ENCODE measurements around the gene PARP8.
"Not testable (repeated sequence)": the region's sequence is repeated elsewhere in the genome, so short reads cannot be mapped to it uniquely, and the experiment has no call there.

PARP8 gene

GRCh38 chr5:50770441-50770840 lies 104.0 kb downstream of the PARP8 start:
- no peak for DNase-seq (ENCODE audit: low read depth in 3 of 3, low spot score in 1 of 3)

DNA sequence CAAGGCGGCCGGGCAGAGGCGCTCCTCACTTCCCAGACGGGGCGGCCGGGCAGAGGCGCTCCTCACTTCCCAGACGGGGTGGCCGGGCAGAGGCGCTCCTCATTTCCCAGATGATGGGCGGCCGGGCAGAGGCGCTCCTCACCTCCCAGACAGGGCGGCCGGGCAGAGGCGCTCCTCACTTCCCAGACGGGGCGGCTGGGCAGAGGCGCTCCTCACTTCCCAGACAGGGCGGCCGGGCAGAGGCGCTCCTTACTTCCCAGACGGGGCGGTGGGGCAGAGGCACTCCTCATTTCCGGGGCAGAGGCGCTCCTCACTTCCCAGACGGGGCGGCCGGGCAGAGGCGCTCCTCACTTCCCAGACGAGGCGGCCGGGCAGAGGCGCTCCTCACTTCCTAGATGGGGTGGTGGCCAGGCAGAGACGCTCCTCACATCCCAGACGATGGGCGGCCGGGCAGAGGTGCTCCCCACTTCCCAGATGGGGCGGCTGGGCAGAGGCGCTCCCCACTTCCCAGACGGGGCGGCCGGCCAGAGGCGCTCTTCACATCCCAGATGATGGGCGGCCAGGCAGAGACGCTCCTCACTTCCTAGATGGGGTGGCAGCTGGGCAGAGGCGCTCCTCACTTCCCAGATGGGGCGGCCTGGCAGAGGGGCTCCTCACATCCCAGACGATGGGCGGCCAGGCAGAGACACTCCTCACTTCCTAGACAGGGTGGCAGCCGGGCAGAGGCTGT lies 108.2 kb downstream of the PARP8 start:
- DNase-seq (ENCODE audit: low read depth in 3 of 3, low spot score in 1 of 3) = not testable (repeated sequence)

GRCh38 chr5:50786073-50786472 lies 119.6 kb downstream of the PARP8 start:
- DNase-seq (ENCODE audit: low read depth in 3 of 3, low spot score in 1 of 3) = no peak

- no peak for DNase-seq (ENCODE audit: low read depth in 3 of 3, low spot score in 1 of 3)
These were observed 125.4 kb downstream of the PARP8 start for GRCh38 chr5:50791813-50792212.

GRCh38 chr5:50792843-50793242 lies 126.4 kb downstream of the PARP8 start:
- DNase-seq (ENCODE audit: low read depth in 3 of 3, low spot score in 1 of 3) = no peak

GRCh38 chr5:50794812-50795211 lies 128.4 kb downstream of the PARP8 start:
- DNase-seq (ENCODE audit: low read depth in 3 of 3, low spot score in 1 of 3) = no peak

- no peak for DNase-seq (ENCODE audit: low read depth in 3 of 3, low spot score in 1 of 3)
These were observed 131.6 kb downstream of the PARP8 start for GRCh38 chr5:50798002-50798401.

DNA sequence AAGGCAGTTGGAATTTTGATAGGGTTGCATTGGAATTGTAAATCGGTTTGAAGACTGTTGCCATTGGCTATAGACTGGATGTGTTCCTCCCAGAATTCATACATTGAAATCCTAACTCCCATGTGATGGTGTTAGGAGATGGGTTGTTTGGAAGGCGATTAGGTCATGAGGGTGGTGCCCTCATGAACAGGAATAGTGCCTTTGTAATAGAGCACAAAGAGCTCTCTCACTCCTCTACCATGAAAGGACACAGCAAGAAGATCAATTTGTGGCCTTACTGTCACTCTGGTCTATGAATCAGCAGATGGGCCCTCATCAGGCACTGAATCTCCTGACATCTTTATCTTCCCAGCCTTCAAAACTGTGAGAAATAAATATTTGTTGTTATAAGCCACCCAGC lies 133.2 kb downstream of the PARP8 start:
- DNase-seq (ENCODE audit: low read depth in 3 of 3, low spot score in 1 of 3) = no peak

DNA sequence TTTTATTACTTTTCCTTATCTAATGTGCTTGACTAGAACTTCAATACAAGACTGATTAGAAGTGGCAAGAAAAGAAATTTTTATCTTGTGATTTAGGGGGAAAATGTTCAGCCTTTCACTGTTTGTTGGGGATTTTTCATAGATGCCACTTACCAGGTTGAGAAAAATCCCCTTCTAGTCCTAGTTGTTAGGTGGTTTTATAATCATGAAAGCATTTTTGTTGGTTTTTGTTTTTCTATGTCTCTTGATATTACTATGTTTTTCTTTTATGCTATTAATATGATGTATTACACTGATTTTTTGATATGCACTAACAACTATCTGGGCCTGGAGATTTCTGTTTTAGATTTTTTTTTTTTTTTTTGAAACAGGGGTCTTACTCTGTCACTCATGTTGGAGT lies 134.0 kb downstream of the PARP8 start:
- no peak for DNase-seq (ENCODE audit: low read depth in 3 of 3, low spot score in 1 of 3)

GRCh38 chr5:50807661-50808060 lies 141.2 kb downstream of the PARP8 start:
- no peak for DNase-seq (ENCODE audit: low read depth in 3 of 3, low spot score in 1 of 3)

DNA sequence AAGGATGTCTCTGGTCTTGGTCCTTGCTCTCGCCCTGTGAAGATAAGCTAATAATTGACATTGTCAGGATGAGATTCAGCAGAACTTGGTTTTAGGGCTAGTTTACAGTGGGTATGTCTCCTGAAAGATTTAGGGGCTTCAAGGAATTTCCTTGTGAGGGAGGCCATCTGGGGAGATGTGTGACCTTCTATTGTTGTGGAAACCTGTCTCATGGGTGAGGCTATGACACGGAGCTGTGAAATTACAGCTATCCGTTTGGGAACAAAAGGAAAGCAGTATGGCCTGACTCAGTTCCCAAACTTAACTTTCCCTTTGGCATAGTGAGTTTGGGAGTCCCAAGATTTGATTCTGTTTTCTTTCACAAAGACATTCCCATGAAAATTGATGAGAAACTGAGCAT lies 142.0 kb downstream of the PARP8 start:
- no peak for DNase-seq (ENCODE audit: low read depth in 3 of 3, low spot score in 1 of 3)

DNA sequence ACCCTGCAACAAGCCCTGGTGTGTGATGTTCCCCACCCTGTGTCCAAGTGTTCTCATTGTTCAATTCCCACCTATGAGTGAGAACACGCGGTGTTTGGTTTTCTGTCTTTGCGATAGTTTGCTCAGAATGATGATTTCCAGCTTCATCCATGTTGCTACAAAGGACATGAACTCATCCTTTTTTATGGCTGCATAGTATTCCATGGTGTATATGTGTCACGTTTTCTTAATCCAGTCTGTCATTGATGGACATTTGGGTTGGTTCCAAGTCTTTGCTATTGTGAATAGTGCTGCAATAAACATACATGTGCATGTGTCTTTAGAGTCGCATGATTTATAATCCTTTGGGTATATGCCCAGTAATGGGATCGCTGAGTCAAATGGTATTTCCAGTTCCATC lies 145.3 kb downstream of the PARP8 start:
- DNase-seq (ENCODE audit: low read depth in 3 of 3, low spot score in 1 of 3) = not testable (repeated sequence)

DNA sequence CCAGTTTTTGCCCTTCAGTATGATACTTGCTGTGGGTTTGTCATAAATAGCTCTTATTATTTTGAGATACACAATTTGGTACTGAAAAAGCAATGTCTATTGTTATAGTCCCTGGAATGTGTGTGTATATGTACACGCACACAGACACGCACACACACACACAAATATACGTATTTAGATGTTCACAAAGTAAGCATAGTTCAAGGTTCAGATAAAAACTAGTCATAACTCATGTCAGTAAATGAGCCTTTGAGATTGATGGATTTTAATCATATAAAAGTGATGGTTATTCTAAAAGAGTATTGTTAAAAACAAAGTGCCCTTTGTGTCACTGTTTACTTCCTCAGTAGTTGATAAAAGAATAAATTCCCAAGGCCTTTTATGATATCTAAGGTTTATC lies 147.3 kb downstream of the PARP8 start:
- no peak for DNase-seq (ENCODE audit: low read depth in 3 of 3, low spot score in 1 of 3)

DNA sequence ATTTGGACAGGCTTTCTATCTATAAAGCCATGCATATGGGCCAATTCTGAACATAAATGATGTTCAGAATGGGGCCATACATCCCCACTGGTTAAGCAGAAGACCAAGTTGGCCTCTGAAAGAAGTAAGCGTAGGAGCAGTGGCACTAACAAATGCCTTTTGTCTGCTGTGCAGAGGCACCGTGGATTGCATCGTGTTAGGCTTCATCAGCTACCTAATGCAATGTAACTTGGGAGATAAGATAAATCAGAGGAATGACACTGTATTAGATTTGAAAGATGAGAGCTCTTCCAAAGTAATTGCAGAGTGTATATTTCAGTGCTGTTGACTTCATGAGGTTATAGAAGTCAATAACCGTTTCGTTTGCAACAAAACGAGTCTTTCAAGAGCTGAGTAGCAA lies 148.1 kb downstream of the PARP8 start:
- DNase-seq (ENCODE audit: low read depth in 3 of 3, low spot score in 1 of 3) = no peak

DNA sequence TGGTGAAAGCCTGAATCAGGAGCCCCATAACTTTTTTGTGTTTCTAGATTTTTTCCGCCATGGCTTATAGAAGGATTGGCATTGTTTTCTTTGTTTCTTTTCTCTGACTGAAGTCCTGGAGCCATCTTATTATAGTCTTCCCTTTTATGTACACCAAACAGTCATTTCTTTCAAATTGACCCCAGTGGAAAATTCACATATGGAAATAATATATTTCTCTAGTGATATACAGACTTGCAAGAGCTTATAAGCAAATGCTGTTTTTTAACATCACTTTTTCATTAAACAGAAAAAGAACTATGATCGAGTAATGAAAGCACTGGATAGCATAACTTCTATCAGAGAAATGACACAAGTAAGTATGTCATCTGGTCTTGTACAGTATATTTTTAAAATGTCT lies 155.6 kb downstream of the PARP8 start:
- no peak for DNase-seq (ENCODE audit: low read depth in 3 of 3, low spot score in 1 of 3)

GRCh38 chr5:50822761-50823160 lies 156.3 kb downstream of the PARP8 start:
- DNase-seq (ENCODE audit: low read depth in 3 of 3, low spot score in 1 of 3) = no peak

GRCh38 chr5:50823568-50823967 lies 157.1 kb downstream of the PARP8 start:
- DNase-seq (ENCODE audit: low read depth in 3 of 3, low spot score in 1 of 3) = no peak

- no peak for DNase-seq (ENCODE audit: low read depth in 3 of 3, low spot score in 1 of 3)
These were observed 157.7 kb downstream of the PARP8 start for GRCh38 chr5:50824109-50824508.

DNA sequence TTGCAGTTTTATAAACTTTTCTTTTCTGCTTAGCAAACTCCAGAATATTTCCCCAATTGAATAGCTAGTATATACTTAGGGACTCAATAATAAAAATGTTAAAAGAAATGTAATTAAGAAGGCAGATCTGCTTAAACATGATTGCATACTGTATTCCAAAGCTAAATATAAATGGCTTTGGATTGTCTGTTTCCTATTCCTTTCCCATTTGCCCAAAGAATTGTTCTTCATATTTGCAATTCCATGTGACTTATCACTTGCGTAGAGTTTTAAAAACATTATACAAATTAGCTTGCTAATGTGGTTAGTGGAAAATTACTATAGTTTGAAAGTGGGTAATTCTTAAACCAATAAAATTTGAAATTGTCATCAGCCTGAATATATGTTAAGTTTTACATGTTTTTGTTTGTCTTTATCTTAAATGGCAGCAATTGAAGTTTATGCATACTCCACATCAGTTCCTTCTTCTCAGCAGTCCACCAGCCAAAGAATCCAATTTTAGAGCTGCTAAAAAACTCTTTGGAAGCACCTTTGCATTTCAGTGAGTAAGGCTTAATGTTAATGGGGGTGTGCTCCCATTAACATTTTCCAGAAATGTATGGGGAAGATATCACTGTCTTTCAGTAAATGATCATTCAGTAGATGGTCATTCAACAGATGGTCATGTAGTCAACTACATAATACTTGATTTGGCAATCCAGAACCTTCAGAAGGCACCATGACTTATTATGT lies 161.2 kb downstream of the PARP8 start:
- DNase-seq (ENCODE audit: low read depth in 3 of 3, low spot score in 1 of 3) = no peak

DNA sequence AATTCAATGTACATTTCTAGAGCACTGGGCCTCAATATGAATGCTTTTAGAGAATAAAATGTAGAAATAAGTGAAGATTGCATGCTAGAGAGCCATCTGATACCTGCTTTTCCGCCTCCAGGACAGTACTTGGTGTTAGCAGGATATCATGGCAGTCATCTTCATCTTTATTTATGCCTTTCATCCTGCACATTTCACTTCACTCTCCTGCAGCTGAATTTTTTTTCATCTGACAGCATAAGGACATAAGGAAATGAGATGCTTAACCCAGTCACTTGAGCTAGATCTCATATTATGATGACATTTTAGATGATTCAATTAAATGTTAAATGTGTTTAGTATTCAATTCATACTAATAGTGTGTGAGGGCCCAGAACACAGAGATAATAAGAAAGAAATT lies 162.6 kb downstream of the PARP8 start:
- no peak for DNase-seq (ENCODE audit: low read depth in 3 of 3, low spot score in 1 of 3)

DNA sequence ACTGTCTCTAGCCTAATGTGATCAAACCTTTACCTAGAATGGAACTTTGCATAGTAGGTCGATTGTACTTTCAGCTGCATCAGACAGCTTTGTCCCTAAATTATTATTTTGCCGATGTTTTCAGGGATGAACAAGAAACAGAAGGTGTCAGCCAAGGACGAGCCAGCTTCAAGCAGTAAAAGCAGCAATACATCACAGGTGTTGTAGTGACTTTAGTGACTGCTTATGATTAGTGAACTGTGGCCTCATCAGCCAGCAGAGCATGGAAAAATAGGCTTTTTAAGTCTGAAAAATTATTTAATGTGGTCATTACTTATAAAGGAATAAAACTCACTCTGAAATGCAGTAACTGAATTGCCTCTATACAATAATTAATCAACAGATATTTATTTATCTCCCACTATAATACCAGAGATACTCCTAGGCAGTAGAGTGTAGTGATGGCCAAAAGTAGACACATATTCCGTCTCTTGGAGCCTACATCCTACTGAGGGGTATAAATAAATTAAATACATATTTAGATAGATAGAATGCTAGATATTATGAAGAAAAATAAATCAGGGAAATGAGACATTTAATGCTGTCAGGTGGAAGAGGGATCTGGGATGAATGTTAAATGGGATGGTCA lies 166.3 kb downstream of the PARP8 start:
- DNase-seq (ENCODE audit: low read depth in 3 of 3, low spot score in 1 of 3) = no peak

GRCh38 chr5:50836356-50836755 lies 169.9 kb downstream of the PARP8 start:
- DNase-seq (ENCODE audit: low read depth in 3 of 3, low spot score in 1 of 3) = no peak

Data from stimulated activated CD4-positive, alpha-beta T cell treated with anti-CD3 and anti-CD28 coated beads, TNF-alpha, amount 100 ng/mL, for 1 hour (primary cell).